ENCODE results near the gene RAN.

The RAN gene

GRCh38 chr12:130871286-130872178 is at the start of gene RAN:
Gene RAN (plus strand): TSS chr12:130872066. CDS start chr12:130872594, 528 bp downstream.
- Mint-ChIP-seq H3K9me3 (no peaks in the 10 kb centered on the region), H3K4me1 (ENCODE audit: low read depth) (peaks cover 47% of the 10 kb centered on the region), H3K4me3 (peak within 1 kb of the TSS; percentile 95), H3K27ac (peak within 1 kb of the TSS; percentile 96), H3K27me3 (ENCODE audit: low read depth) (no peaks in the 10 kb centered on the region), H3K36me3 (ENCODE audit: low read depth) (peaks cover 37% of the 10 kb centered on the region)

- no peaks in the 10 kb centered on the region for H3K9me3 Mint-ChIP-seq
- H3K4me3 Mint-ChIP-seq = no peak overlapping the region
- H3K27ac Mint-ChIP-seq = no peak overlapping the region
- H3K27me3 Mint-ChIP-seq (ENCODE audit: low read depth) = no peaks in the 10 kb centered on the region
- H3K36me3 Mint-ChIP-seq (ENCODE audit: low read depth) = peaks cover 9% of the 10 kb centered on the region
- peaks cover 6% of the 10 kb centered on the region for H3K4me1 Mint-ChIP-seq (ENCODE audit: low read depth)
These were observed 46.1 kb upstream of the RAN start for GRCh38 chr12:130825771-130826150.

GRCh38 chr12:130826151-130826801 is 45.6 kb upstream of the RAN start:
- H3K4me3 Mint-ChIP-seq = no peak overlapping the region
- H3K27me3 Mint-ChIP-seq (ENCODE audit: low read depth) = no peaks in the 10 kb centered on the region
- no peaks in the 10 kb centered on the region for H3K9me3 Mint-ChIP-seq
- H3K4me1 Mint-ChIP-seq (ENCODE audit: low read depth) = peaks cover 6% of the 10 kb centered on the region
- H3K27ac Mint-ChIP-seq = no peak overlapping the region
- H3K36me3 Mint-ChIP-seq (ENCODE audit: low read depth) = peaks cover 7% of the 10 kb centered on the region

GRCh38 chr12:130827432-130827831 is 44.4 kb upstream of the RAN start:
- no peak overlapping the region for H3K4me3 Mint-ChIP-seq
- no peaks in the 10 kb centered on the region for H3K27me3 Mint-ChIP-seq (ENCODE audit: low read depth)
- no peak overlapping the region for H3K27ac Mint-ChIP-seq
- H3K36me3 Mint-ChIP-seq (ENCODE audit: low read depth) = peaks cover 5% of the 10 kb centered on the region
- peaks cover 7% of the 10 kb centered on the region for H3K4me1 Mint-ChIP-seq (ENCODE audit: low read depth)
- H3K9me3 Mint-ChIP-seq = no peaks in the 10 kb centered on the region

GRCh38 chr12:130828895-130829294 is 43.0 kb upstream of the RAN start:
- Mint-ChIP-seq H3K27ac (no peak overlapping the region), H3K9me3 (no peaks in the 10 kb centered on the region), H3K4me1 (ENCODE audit: low read depth) (peaks cover 7% of the 10 kb centered on the region), H3K27me3 (ENCODE audit: low read depth) (no peaks in the 10 kb centered on the region), H3K36me3 (ENCODE audit: low read depth) (peaks cover 3% of the 10 kb centered on the region), H3K4me3 (no peak overlapping the region)

- no peak overlapping the region for H3K27ac Mint-ChIP-seq
- H3K27me3 Mint-ChIP-seq (ENCODE audit: low read depth) = no peaks in the 10 kb centered on the region
- H3K36me3 Mint-ChIP-seq (ENCODE audit: low read depth) = peaks cover under 1% of the 10 kb centered on the region
- no peaks in the 10 kb centered on the region for H3K9me3 Mint-ChIP-seq
- H3K4me3 Mint-ChIP-seq = no peak overlapping the region
- H3K4me1 Mint-ChIP-seq (ENCODE audit: low read depth) = peaks cover 7% of the 10 kb centered on the region
These were observed 42.2 kb upstream of the RAN start for GRCh38 chr12:130829391-130830245.

GRCh38 chr12:130830246-130830551 is 41.7 kb upstream of the RAN start:
- H3K4me3 Mint-ChIP-seq = no peak overlapping the region
- no peaks in the 10 kb centered on the region for H3K27me3 Mint-ChIP-seq (ENCODE audit: low read depth)
- H3K4me1 Mint-ChIP-seq (ENCODE audit: low read depth) = peaks cover 7% of the 10 kb centered on the region
- no peaks in the 10 kb centered on the region for H3K36me3 Mint-ChIP-seq (ENCODE audit: low read depth)
- H3K9me3 Mint-ChIP-seq = no peaks in the 10 kb centered on the region
- H3K27ac Mint-ChIP-seq = no peak overlapping the region

- Mint-ChIP-seq H3K27ac (no peak overlapping the region), H3K4me3 (no peak overlapping the region), H3K36me3 (ENCODE audit: low read depth) (no peaks in the 10 kb centered on the region), H3K27me3 (ENCODE audit: low read depth) (no peaks in the 10 kb centered on the region), H3K4me1 (ENCODE audit: low read depth) (peaks cover 11% of the 10 kb centered on the region), H3K9me3 (no peaks in the 10 kb centered on the region)
These were observed 40.6 kb upstream of the RAN start for GRCh38 chr12:130831246-130831645.

- Mint-ChIP-seq H3K27me3 (ENCODE audit: low read depth) (no peaks in the 10 kb centered on the region), H3K27ac (peak overlapping the region; percentile 28)
These were observed 39.9 kb upstream of the RAN start for GRCh38 chr12:130831876-130832405.

GRCh38 chr12:130832561-130833209 is 39.2 kb upstream of the RAN start:
- Mint-ChIP-seq H3K36me3 (ENCODE audit: low read depth) (no peaks in the 10 kb centered on the region), H3K4me3 (no peak overlapping the region), H3K27me3 (ENCODE audit: low read depth) (no peaks in the 10 kb centered on the region), H3K9me3 (no peaks in the 10 kb centered on the region), H3K27ac (no peak overlapping the region), H3K4me1 (ENCODE audit: low read depth) (peaks cover 10% of the 10 kb centered on the region)

More at GRCh38 chr12:130831876-130832405, 39.9 kb upstream of the RAN start:
- H3K4me3 Mint-ChIP-seq = no peak overlapping the region
- H3K4me1 Mint-ChIP-seq (ENCODE audit: low read depth) = peaks cover 15% of the 10 kb centered on the region
- no peaks in the 10 kb centered on the region for H3K36me3 Mint-ChIP-seq (ENCODE audit: low read depth)
- H3K9me3 Mint-ChIP-seq = no peaks in the 10 kb centered on the region

- H3K4me3 Mint-ChIP-seq = no peak overlapping the region
- no peaks in the 10 kb centered on the region for H3K27me3 Mint-ChIP-seq (ENCODE audit: low read depth)
- peaks cover 22% of the 10 kb centered on the region for H3K4me1 Mint-ChIP-seq (ENCODE audit: low read depth)
- no peaks in the 10 kb centered on the region for H3K9me3 Mint-ChIP-seq
- no peak overlapping the region for H3K27ac Mint-ChIP-seq
- no peaks in the 10 kb centered on the region for H3K36me3 Mint-ChIP-seq (ENCODE audit: low read depth)
These were observed 36.9 kb upstream of the RAN start for GRCh38 chr12:130835011-130835410.

- Mint-ChIP-seq H3K4me3 (no peak overlapping the region), H3K27me3 (ENCODE audit: low read depth) (no peaks in the 10 kb centered on the region), H3K9me3 (no peaks in the 10 kb centered on the region), H3K4me1 (ENCODE audit: low read depth) (peaks cover 23% of the 10 kb centered on the region), H3K36me3 (ENCODE audit: low read depth) (no peaks in the 10 kb centered on the region), H3K27ac (no peak overlapping the region)
These were observed 36.4 kb upstream of the RAN start for GRCh38 chr12:130835436-130835835.

- no peaks in the 10 kb centered on the region for H3K27me3 Mint-ChIP-seq (ENCODE audit: low read depth)
- H3K4me3 Mint-ChIP-seq = peak overlapping the region; percentile 70
- H3K36me3 Mint-ChIP-seq (ENCODE audit: low read depth) = no peaks in the 10 kb centered on the region
- H3K9me3 Mint-ChIP-seq = no peaks in the 10 kb centered on the region
- peaks cover 22% of the 10 kb centered on the region for H3K4me1 Mint-ChIP-seq (ENCODE audit: low read depth)
- peak overlapping the region; percentile 8 for H3K27ac Mint-ChIP-seq
These were observed 33.4 kb upstream of the RAN start for GRCh38 chr12:130838284-130838950.

Data from T-helper 1 cell treated with Interleukin-12 subunit alpha and Interleukin-12 subunit beta and Interleukin-4 antibody, amounts not matched to agents 30 μg/mL and 1 μg/mL, for 36 hours (primary cell).